ENCODE data around the gene DIO3.

DNA sequence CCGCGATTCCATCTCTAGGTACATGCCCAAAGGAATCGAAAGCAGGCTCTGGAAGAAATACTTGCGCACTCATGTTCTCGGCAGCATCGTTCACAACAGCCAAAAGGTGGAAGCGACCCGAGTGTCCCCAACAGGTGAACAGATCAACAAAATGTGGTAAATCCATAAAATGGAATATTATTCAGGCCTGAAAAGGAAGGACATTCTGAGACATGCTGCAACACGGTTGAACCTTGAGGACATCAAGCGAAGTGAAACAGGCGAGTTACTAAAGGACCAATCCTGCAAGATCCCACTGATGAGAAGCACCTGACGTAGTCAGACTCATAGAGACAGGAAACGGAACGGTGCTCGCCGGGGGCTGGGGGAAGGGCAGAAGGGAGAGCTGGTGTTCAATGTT is 17.5 kb upstream of the DIO3 start:
- TF ChIP-seq, protein P1, sequence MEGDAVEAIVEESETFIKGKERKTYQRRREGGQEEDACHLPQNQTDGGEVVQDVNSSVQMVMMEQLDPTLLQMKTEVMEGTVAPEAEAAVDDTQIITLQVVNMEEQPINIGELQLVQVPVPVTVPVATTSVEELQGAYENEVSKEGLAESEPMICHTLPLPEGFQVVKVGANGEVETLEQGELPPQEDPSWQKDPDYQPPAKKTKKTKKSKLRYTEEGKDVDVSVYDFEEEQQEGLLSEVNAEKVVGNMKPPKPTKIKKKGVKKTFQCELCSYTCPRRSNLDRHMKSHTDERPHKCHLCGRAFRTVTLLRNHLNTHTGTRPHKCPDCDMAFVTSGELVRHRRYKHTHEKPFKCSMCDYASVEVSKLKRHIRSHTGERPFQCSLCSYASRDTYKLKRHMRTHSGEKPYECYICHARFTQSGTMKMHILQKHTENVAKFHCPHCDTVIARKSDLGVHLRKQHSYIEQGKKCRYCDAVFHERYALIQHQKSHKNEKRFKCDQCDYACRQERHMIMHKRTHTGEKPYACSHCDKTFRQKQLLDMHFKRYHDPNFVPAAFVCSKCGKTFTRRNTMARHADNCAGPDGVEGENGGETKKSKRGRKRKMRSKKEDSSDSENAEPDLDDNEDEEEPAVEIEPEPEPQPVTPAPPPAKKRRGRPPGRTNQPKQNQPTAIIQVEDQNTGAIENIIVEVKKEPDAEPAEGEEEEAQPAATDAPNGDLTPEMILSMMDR (IDR thresholded peaks at IDR 0.05; ENCODE audit: poor library complexity, severe bottlenecking) = no peak
- TF ChIP-seq POLR2AphosphoS5 (IDR thresholded peaks at IDR 0.05) = no peak
- TF ChIP-seq EP300 (conservative IDR thresholded peaks at IDR 0.05; ENCODE audit: poor library complexity, severe bottlenecking) = no peak
- no peak for TF ChIP-seq RAD21 (conservative IDR thresholded peaks at IDR 0.05)
- no peak for TF ChIP-seq TAF1 (IDR thresholded peaks at IDR 0.05; ENCODE audit: low read depth)
- TF ChIP-seq, protein P2, sequence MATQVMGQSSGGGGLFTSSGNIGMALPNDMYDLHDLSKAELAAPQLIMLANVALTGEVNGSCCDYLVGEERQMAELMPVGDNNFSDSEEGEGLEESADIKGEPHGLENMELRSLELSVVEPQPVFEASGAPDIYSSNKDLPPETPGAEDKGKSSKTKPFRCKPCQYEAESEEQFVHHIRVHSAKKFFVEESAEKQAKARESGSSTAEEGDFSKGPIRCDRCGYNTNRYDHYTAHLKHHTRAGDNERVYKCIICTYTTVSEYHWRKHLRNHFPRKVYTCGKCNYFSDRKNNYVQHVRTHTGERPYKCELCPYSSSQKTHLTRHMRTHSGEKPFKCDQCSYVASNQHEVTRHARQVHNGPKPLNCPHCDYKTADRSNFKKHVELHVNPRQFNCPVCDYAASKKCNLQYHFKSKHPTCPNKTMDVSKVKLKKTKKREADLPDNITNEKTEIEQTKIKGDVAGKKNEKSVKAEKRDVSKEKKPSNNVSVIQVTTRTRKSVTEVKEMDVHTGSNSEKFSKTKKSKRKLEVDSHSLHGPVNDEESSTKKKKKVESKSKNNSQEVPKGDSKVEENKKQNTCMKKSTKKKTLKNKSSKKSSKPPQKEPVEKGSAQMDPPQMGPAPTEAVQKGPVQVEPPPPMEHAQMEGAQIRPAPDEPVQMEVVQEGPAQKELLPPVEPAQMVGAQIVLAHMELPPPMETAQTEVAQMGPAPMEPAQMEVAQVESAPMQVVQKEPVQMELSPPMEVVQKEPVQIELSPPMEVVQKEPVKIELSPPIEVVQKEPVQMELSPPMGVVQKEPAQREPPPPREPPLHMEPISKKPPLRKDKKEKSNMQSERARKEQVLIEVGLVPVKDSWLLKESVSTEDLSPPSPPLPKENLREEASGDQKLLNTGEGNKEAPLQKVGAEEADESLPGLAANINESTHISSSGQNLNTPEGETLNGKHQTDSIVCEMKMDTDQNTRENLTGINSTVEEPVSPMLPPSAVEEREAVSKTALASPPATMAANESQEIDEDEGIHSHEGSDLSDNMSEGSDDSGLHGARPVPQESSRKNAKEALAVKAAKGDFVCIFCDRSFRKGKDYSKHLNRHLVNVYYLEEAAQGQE (IDR thresholded peaks at IDR 0.05; ENCODE audit: borderline replicate concordance) = no peak

Measured in neural cell (in vitro differentiated cells).